ENCODE results near the gene MARK2.

The MARK2 gene

DNA sequence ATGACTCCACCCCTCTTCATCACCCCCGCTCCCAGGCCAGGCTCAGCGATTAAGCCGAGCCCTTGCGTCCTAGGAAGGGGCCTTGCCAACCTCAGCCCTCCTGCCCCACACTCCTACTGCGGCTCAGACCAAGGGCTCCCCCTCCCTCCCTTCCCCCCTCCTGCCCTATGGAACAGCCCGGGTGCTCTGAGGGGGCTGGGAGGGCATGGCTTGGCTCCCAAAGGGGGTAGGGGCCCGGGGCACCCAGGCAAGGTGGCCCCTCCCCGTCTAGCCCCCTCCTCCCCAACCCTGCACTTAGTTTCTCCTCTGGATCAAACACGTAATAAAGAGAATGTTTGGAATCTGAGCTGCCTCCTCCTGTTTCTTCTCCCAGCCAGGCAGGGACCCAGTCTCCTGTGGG, 71.8 kb downstream of the MARK2 start:
- 0 out of 2 replicates have a peak overlapping the region, but pooled peaks have one; percentile 29 for H3K27ac ChIP-seq
- TF ChIP-seq, protein P1, sequence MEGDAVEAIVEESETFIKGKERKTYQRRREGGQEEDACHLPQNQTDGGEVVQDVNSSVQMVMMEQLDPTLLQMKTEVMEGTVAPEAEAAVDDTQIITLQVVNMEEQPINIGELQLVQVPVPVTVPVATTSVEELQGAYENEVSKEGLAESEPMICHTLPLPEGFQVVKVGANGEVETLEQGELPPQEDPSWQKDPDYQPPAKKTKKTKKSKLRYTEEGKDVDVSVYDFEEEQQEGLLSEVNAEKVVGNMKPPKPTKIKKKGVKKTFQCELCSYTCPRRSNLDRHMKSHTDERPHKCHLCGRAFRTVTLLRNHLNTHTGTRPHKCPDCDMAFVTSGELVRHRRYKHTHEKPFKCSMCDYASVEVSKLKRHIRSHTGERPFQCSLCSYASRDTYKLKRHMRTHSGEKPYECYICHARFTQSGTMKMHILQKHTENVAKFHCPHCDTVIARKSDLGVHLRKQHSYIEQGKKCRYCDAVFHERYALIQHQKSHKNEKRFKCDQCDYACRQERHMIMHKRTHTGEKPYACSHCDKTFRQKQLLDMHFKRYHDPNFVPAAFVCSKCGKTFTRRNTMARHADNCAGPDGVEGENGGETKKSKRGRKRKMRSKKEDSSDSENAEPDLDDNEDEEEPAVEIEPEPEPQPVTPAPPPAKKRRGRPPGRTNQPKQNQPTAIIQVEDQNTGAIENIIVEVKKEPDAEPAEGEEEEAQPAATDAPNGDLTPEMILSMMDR (IDR thresholded peaks at IDR 0.05), result no peak
- TF ChIP-seq ZFX (IDR thresholded peaks at IDR 0.05; ENCODE audit: borderline replicate concordance), result no peak

DNA sequence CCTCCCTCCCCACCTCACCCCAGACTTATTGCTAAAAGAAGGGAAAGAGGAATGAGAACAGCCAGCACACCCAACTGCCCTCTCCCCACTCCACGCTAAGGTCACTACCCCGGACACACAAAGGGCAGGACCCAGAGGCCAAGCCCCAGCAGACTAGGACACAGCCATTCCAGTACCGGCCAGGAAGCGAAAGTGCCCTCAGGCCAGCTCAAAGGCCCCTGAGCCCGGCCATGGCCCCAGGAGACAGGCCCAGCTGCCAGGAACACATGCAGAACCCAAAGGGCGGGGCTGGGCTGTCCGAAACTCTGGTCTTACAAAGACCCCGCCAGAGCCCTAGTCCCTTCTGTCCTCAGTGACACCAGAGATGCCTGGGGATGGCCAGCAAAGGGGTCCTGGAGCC, 72.5 kb downstream of the MARK2 start:
- TF ChIP-seq, protein P1 (IDR thresholded peaks at IDR 0.05), result no peak
- no peak for TF ChIP-seq ZFX (IDR thresholded peaks at IDR 0.05; ENCODE audit: borderline replicate concordance)
- no peak overlapping the region for H3K27ac ChIP-seq

DNA sequence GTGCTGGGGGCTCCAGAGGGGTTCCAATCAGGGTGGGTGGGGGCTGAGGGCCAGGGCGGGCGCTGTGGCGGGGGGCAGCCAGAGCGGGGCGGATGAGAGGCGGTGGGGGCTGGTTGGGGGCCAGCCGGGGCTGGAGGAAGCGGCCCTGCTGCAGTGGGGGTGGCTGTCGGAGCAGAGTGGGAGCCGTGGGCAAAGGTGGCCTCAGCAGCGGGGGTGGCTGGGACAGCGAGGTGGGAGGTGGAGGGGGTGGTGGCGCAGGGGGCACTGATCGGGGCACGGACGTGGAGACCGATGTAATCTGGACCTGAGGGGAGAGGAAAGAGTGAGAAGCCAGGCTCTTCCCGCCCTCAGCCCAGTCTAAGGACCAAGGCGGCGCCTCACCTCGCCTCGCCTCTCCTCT, 73.0 kb downstream of the MARK2 start:
- H3K27ac ChIP-seq, result no peak overlapping the region
- TF ChIP-seq, protein P1 (IDR thresholded peaks at IDR 0.05), result no peak
- TF ChIP-seq ZFX (IDR thresholded peaks at IDR 0.05; ENCODE audit: borderline replicate concordance), result no peak

DNA sequence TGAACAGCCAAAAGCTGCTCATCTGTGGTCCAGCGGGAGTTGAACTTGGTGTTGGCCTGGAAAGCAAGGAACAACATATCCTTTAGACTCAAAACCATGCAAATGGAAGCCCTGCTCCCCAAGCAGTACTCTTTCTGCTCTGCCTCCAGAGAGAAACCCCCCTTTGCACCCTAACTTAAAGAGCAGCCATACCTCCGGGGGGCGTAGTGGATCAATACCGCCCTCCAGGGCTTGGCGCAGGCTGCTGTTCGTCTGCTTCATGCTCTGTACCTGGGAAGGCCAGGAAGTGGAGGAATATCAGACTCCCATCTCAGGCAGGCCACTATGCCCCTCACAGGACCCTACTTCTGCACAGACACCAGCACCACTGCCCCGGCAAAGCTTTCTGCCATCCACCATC, 73.8 kb downstream of the MARK2 start:
- H3K27ac ChIP-seq, result no peak overlapping the region
- TF ChIP-seq ZFX (IDR thresholded peaks at IDR 0.05; ENCODE audit: borderline replicate concordance), result no peak
- TF ChIP-seq, protein P1 (IDR thresholded peaks at IDR 0.05), result no peak

DNA sequence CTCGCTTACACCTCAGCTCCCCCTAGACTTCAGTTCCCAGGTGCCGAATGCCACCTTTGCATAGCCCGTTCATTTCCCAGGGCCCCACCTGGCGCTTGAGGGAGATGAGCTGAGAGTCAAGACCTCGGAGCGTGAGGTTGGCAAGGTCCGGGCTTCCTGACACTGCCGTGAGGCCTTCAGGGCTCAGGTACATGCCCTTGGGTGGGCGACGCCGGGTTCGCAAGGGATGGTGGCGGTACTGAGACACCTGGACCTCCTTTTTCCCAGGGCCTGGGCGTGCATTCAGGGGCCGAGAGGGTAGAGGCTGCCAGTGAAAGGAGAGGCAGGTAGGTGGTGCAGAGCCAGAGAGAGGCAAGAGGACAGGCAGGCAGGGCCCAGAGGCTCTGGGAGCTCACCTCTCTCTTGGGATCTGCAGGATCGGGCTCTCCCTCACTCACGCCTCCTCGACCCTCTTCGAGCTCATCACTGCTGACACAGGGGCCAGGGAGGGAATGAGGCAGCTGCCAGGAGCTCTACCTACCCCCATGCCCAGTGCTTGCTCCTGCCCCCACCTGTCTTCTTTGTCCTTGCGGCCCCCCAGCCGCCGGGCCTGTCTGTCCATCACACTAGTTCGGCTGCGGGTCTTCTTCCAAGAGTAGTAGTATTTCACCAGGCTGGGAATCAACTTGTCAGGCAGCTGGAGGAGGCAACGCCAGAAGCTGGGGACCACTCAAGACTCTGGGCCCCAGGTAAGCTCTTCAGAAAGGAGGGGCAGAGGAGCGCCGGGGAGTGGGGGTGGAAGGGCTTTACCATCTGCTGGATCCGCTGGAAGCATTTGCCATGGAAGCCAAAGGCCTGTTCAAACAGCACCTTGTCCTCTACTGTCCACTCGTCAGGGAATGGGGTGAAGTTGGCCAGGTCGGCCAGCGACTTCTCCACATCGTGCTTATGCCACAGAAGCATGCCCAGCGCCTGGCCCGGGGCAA, 75.2 kb downstream of the MARK2 start:
- H3K27ac ChIP-seq, result no peak overlapping the region
- no peak for TF ChIP-seq ZFX (IDR thresholded peaks at IDR 0.05; ENCODE audit: borderline replicate concordance)
- TF ChIP-seq, protein P1 (IDR thresholded peaks at IDR 0.05), result no peak

DNA sequence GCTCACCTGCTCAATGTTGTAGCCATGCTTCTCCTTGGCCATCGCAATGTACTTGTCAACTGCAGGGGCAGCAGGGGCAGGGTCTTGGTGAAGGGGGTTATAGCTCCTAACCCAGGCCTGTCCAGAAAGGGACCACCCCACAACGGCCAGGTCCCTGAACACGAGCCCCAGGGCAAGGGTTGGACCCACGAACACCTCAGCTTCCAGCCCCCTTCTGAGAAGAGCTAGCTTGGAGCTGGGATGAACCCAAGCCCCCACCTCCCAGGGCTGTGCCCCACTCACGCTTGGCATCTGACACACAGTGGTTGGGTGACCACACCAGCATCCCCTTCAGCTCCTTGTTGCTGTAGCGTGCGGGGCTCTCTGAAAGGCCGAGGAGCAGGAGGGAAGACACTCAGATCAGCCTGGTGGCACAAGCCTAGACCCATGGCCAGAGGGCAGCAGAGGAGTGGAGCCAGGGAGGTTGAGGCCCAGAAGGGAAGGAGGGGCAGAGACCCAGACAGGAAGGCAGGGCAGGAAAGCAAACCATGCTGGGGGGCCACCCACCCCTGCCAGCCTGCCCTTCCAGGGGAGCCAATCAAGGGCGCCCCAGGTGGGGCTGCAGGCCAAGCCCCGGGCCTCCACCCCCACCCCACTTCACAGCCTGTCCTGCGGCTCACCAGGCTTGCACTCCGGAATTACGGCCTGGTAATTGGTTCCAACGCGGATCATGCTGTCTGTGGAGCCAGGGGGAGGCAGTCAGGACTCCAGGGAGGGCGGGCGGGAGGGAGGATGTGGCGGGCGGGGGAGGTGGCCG, 76.2 kb downstream of the MARK2 start:
- H3K27ac ChIP-seq, result peak overlapping the region; percentile 20; the same call in 1 of the 2 replicates
- TF ChIP-seq, protein P1 (IDR thresholded peaks at IDR 0.05), result no peak
- no peak for TF ChIP-seq ZFX (IDR thresholded peaks at IDR 0.05; ENCODE audit: borderline replicate concordance)
